ENCODE measurements around the gene KAT5.
A peak's percentile ranks its signal among the peaks of the same experiment; 100 is the strongest.

The KAT5 gene

GRCh38 chr11:65717906-65718305 lies 5.9 kb downstream of the KAT5 start:
- no peak overlapping the region for H3K4me3 ChIP-seq (ENCODE audit: low read depth, low read length)
- no peak for DNase-seq (ENCODE audit: low read depth)
- TF ChIP-seq CTCF (IDR thresholded peaks at IDR 0.05; ENCODE audit: insufficient read depth, low read depth, low read length, missing control alignments) = no peak

- DNase-seq (ENCODE audit: low read depth) = no peak
- H3K4me3 ChIP-seq (ENCODE audit: low read depth, low read length) = no peak overlapping the region
- TF ChIP-seq CTCF (IDR thresholded peaks at IDR 0.05; ENCODE audit: insufficient read depth, low read depth, low read length, missing control alignments) = no peak
Observed at GRCh38 chr11:65718531-65718930, 6.5 kb downstream of the KAT5 start.

GRCh38 chr11:65718964-65719492 lies 7.0 kb downstream of the KAT5 start:
- no peak for TF ChIP-seq CTCF (IDR thresholded peaks at IDR 0.05; ENCODE audit: insufficient read depth, low read depth, low read length, missing control alignments)
- no peak for DNase-seq (ENCODE audit: low read depth)
- H3K4me3 ChIP-seq (ENCODE audit: low read depth, low read length) = peak overlapping the region; percentile 92

GRCh38 chr11:65719871-65720210 lies 7.8 kb downstream of the KAT5 start:
- no peak for TF ChIP-seq CTCF (IDR thresholded peaks at IDR 0.05; ENCODE audit: insufficient read depth, low read depth, low read length, missing control alignments)
- peak overlapping the region; percentile 92 for H3K4me3 ChIP-seq (ENCODE audit: low read depth, low read length)
- DNase-seq (ENCODE audit: low read depth) = peak; percentile 37

- TF ChIP-seq CTCF (IDR thresholded peaks at IDR 0.05; ENCODE audit: insufficient read depth, low read depth, low read length, missing control alignments) = no peak
- peak; percentile 92 for DNase-seq (ENCODE audit: low read depth)
- H3K4me3 ChIP-seq (ENCODE audit: low read depth, low read length) = peak within 1 kb of the TSS; percentile 92
Observed at GRCh38 chr11:65720211-65720934, 8.3 kb downstream of the KAT5 start, which contains the start of gene RNASEH2C. Gene RNASEH2C, minus strand, starts transcription at chr11:65720798. Its CDS starts 40 bp downstream, at chr11:65720758.

- no peak for DNase-seq (ENCODE audit: low read depth)
- no peak overlapping the region for H3K4me3 ChIP-seq (ENCODE audit: low read depth, low read length)
- TF ChIP-seq CTCF (IDR thresholded peaks at IDR 0.05; ENCODE audit: insufficient read depth, low read depth, low read length, missing control alignments) = no peak
Observed at GRCh38 chr11:65722261-65722660, 10.2 kb downstream of the KAT5 start.

GRCh38 chr11:65726660-65727059 lies 14.6 kb downstream of the KAT5 start:
- DNase-seq (ENCODE audit: low read depth) = no peak
- peak; percentile 15 for TF ChIP-seq CTCF (IDR thresholded peaks at IDR 0.05; ENCODE audit: insufficient read depth, low read depth, low read length, missing control alignments)
- no peak overlapping the region for H3K4me3 ChIP-seq (ENCODE audit: low read depth, low read length)

All from GM12865 (cell line).